22Rv1 (cell line): Measurements from ENCODE around the gene HGS.
"Not testable (repeated sequence)": the region's sequence is repeated elsewhere in the genome, so short reads cannot be mapped to it uniquely, and the experiment has no call there.

Experiments used
- H3K27ac ChIP-seq: fragments of 450-650 bp; 2 replicates; pipeline ENCODE4 v1.5.1; 2017
- ZFX ChIP-seq: fragments of 450-650 bp; IDR thresholded peaks from 2 replicates; pipeline ENCODE4 v1.6.1; 2017; ENCODE audit warnings: antibody characterized with exemption, borderline replicate concordance
- TF ChIP-seq, protein P1 (sequence below): fragments of 450-650 bp; IDR thresholded peaks from 2 replicates; pipeline ENCODE4 v1.5.1; 2017; ENCODE audit warnings: mild to moderate bottlenecking

HGS gene

DNA sequence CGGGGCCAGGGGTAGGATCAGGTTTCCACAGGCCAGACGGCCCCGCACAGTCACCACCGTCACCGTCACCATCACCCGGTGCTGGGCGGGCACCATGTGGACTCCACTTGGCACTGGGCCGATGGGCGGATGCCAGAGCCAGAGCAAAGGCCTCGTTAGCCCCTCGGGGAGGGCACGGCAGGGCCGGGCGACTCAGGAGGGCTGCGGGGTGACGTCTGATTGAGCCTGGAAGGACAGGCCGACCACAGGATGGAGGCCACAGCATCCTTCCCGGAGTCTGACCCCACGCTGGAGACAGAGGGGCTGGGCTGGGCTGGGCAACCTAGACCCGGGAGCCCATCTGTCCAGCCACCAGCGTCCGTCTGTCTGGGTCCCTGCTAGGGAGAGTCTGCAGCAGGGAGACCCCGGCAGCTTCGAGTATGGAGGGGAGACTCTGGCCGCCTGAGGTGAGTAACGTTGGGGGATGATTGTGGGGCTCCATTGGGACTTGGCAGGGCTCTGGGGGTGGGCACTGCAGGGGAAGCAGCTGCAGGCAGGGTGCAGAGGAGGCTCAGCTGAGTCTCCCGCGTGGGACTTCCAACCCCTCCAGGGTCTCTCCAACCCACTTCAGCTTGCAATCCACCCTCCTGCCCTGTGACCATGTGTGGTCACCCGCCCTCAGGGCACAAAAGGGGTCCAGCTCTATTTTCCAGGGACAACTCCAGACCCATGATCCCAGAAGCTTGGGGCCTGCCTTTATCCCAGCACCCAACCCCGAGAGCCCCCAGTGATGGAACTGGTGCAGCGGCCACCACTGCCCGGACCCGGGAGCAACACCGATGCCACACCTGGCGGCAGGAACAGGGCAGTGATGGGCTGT lies 50.8 kb downstream of the HGS start:
- no peak for TF ChIP-seq ZFX
- TF ChIP-seq, protein P1, sequence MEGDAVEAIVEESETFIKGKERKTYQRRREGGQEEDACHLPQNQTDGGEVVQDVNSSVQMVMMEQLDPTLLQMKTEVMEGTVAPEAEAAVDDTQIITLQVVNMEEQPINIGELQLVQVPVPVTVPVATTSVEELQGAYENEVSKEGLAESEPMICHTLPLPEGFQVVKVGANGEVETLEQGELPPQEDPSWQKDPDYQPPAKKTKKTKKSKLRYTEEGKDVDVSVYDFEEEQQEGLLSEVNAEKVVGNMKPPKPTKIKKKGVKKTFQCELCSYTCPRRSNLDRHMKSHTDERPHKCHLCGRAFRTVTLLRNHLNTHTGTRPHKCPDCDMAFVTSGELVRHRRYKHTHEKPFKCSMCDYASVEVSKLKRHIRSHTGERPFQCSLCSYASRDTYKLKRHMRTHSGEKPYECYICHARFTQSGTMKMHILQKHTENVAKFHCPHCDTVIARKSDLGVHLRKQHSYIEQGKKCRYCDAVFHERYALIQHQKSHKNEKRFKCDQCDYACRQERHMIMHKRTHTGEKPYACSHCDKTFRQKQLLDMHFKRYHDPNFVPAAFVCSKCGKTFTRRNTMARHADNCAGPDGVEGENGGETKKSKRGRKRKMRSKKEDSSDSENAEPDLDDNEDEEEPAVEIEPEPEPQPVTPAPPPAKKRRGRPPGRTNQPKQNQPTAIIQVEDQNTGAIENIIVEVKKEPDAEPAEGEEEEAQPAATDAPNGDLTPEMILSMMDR = no peak
- H3K27ac ChIP-seq = no peak overlapping the region

DNA sequence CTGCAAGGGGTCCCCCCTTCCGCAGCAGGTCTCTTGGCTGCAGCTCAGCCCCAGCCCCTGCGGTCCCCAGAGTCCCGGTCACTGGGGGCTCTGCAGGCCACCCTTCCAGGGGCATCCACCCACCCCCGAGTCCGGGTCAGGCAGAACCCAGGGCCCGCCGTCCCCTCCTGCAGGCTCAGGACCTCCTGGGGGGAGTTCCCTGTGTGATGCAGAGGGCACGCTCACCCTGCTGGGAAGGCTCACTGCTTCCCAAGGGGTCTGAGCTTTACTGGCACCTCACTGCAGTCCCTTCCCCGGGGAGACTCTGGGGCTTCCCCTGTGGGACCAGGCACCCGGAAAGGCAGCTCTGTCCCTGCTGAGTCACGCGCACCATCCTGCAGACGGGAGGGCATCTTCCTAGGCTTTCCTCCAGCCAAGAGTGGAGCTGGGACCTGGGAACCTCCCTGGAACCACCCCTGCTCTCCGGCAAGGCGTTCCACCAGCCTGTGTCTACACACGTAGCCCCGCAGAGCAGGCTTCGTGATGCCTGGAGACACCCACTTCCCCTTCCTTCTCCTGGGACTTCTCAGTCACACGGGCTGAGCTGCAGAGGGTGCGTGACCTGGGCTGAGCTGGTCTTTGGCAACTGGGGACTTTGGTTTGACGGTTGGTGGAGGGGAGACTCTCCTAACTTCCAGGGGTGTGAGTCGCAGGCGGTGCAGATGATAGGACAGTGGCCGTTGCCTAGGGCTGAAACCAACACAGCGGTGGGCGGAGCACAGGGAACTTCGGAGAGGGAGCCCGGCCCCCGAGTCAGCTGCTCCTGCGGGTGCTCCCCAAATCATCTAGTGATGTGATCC lies 51.7 kb downstream of the HGS start:
- peak overlapping the region; percentile 53 for H3K27ac ChIP-seq
- TF ChIP-seq, protein P1 = no peak

DNA sequence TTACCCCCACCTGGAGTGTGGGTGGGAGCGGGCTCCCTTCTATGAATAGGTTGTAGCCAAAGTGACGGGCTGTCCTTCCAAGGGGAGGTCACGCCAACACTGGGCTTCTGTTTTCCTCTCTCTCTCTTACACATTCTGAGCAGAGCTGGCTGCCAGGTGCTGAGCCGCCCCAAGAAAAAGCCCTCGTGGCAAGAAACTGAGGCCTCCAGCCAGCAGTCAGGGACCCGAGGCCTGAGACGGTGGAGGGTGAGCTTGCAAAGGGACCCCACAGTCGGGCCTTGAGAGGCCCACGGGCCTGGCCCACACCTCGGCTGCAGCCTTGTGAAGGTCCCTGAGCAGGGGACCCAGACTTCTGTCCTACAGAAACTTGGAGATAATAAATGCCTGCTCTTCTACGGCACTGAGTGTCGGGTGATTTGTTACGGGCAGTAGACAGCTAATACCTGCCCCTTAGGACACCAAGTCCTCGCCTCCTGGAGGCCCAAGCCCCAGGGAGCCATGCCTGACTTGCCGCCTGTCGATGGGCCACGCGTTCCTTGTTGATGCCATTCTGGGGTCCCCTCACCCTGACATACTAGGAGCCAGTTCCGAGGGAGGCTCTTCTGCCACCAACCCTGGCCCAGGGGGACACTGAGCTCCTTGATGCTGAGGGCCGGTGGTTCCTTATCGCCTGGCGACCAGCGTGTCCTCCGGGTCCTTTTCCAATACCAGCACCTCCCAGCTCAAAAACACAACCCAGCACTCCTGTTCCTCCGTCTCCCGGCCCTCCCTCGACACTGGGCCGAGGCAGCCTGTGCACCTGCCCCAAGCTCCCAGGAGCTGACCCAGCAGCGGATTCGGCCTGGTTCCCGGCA lies 54.4 kb downstream of the HGS start:
- H3K27ac ChIP-seq = no peak overlapping the region
- TF ChIP-seq ZFX = no peak
- TF ChIP-seq, protein P1 = no peak

DNA sequence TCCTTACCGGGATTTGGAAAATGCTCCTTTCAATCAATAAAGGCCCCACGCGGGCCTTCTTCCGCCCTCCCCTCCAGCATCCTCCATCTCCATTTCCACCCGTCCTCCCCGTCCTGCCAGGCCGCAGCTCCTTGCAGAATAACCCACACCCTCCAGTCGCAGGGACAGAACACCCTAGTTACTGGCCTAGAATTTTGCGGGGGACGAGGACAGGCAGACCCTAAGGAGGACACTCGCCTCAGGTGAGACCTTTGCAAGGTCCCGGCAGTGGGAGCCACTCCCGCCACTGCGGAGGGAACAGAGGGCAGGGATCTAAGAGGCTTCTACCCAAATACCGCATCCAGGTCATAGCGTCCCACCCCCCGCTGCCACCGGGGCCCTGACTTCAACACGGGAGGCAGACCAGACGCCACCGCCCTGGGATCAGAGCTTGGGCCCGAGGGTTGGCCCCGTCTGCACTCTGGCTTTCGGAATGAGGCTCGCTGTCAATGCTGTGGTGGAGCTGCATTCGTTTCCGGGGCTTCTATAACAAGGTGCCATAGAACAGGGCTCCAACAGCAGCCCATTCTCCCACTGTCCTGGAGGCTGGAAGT lies 55.1 kb downstream of the HGS start:
- H3K27ac ChIP-seq = no peak overlapping the region
- TF ChIP-seq, protein P1 = no peak
- TF ChIP-seq ZFX = no peak

DNA sequence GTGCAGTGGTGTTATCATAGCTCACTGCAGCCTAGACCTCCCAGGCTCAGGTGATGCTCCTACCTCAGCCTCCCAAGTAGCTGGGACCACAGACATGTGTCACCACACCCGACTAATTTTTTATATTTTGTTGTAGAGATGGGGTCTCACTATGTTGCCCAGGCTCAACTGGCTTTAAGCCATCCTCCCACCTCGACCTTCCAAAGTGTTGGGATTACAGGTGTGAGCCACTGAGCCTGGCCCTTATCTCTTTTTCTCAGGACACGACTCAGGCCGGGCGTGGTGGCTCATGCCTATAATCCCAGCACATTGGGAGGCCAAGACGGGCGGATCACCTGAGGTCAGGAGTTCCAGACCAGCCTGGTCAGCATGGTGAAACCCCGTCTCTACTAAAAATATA lies 55.8 kb downstream of the HGS start:
- not testable (repeated sequence) for H3K27ac ChIP-seq

DNA sequence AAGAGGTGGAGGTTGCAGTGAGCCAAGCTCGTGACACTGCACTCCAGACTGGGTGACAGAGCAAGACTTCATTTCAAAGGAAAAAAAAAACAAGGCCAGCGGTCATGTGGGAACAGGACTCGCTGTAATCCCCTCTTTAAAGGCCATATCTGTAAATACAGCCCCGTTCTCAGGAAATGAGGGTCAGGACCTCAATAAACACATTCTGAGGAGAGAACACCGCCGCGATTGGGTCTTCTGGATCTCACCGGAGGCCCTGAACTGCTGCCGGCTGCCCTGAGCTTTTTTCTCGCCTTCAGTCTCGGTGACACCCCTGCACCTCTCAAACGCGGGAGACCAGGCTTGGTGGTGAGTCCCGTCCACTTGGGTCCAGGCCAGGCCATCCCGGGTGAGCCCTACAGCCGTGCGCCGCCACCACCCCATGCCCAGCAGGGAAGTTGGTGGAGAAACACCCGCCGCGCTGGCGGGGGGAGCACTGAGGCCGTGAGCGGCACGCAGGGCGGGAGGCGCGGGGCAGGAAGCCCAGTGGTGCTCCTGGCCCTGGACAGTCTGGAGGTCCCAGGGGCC lies 56.7 kb downstream of the HGS start:
- TF ChIP-seq, protein P1 = no peak
- no peak for TF ChIP-seq ZFX
- no peak overlapping the region for H3K27ac ChIP-seq

DNA sequence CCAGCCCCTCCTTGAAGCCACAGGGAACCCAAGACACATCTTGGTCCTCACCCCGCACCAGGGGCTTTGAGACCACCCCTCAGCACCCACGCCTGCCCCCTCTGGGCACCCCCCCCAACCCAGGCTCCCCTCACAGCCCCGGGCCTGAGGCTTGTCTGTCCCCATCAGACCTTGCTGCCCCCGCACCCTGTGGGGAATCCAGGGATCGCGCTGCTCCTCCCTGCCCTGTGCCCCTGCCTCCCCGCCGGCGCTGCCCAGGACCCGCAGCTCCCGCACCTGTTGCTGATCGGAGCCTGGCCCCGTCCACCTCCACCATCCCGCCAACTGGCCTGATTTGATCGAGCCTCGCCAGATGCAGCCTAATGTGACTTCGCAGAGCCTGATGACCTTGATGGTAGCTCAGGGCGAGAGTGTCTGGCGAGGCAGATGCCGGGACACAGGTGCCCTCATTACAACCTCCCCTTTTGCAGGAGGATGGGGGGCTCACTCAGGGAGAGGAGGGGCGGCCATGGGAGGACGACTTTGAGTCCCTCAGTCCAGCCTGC lies 57.3 kb downstream of the HGS start:
- TF ChIP-seq, protein P1 = no peak
- no peak for TF ChIP-seq ZFX
- no peak overlapping the region for H3K27ac ChIP-seq
